Chondrocyte (in vitro differentiated cells): ENCODE data around the gene TDP1. TPM values are rescaled to one million over a fixed set of nuclear protein-coding genes. Genes with fewer than 3 reads are reported as not detected.

Experiments
- DNase-seq: peaks from one replicate; pipeline ENCODE4 v3.0.0; 2021; ENCODE audit warnings: mixed read lengths, low spot score
- H3K27ac Mint-ChIP-seq: one replicate; pipeline ENCODE4 v1.8.0; 2021; ENCODE audit warnings: mild to moderate bottlenecking, moderate library complexity, mixed read lengths; ENCODE audit not compliant: unreplicated experiment
- H3K27me3 Mint-ChIP-seq: 2 replicates; pipeline ENCODE4 v1.8.0; 2021; ENCODE audit warnings: low read depth, mixed read lengths
- H3K36me3 Mint-ChIP-seq: 2 replicates; pipeline ENCODE4 v1.8.0; 2021; ENCODE audit warnings: low read depth, mixed read lengths
- H3K4me1 Mint-ChIP-seq: 2 replicates; pipeline ENCODE4 v1.8.0; 2021; ENCODE audit warnings: low read depth, mild to moderate bottlenecking, mixed read lengths
- H3K4me3 Mint-ChIP-seq: one replicate; pipeline ENCODE4 v1.8.0; 2021; ENCODE audit warnings: mild to moderate bottlenecking, moderate library complexity, mixed read lengths; ENCODE audit not compliant: unreplicated experiment
- H3K9me3 Mint-ChIP-seq: 2 replicates; pipeline ENCODE4 v1.8.0; 2021; ENCODE audit warnings: low read depth, mixed read lengths
- total RNA-seq: library from RNA; stranded (reverse); gene quantifications from 3 replicates; pipeline ENCODE4 v1.2.1, GENCODE V29; 2021
- TF ChIP-seq, protein P1 (sequence below): fragments of 200-600 bp; sonication (generic); IDR thresholded peaks from 2 replicates; pipeline ENCODE4 v1.5.0; 2021; ENCODE audit warnings: antibody characterized with exemption, mild to moderate bottlenecking, moderate library complexity

TDP1 gene
- total RNA-seq, 1 donor from 2014 or later, result 15.0 TPM

DNA sequence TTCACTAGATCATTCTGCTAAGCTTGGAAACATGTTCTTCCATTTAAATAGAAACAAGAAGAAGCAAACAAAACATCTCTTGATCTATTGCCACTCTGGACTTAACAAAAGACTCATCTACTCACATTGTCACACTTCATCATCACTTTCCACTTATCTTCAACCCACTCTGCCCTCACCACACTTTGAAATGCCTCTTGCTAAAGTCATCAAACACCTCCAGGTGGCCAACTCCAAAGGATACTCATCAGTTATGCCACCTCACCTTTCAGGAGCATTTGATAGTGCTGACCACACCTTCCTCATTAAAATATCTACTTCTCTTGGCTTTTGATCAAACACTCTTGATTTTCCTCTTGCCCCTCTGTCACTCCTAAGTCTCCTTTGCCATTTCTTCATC is 8.4 kb upstream of the TDP1 start:
- Mint-ChIP-seq H3K27me3 (no peaks in the 10 kb centered on the region), H3K4me1 (no peaks in the 10 kb centered on the region), H3K9me3 (no peaks in the 10 kb centered on the region), H3K27ac (no peak overlapping the region), H3K4me3 (no peak overlapping the region), H3K36me3 (peaks cover 5% of the 10 kb centered on the region)
- TF ChIP-seq, protein P1, sequence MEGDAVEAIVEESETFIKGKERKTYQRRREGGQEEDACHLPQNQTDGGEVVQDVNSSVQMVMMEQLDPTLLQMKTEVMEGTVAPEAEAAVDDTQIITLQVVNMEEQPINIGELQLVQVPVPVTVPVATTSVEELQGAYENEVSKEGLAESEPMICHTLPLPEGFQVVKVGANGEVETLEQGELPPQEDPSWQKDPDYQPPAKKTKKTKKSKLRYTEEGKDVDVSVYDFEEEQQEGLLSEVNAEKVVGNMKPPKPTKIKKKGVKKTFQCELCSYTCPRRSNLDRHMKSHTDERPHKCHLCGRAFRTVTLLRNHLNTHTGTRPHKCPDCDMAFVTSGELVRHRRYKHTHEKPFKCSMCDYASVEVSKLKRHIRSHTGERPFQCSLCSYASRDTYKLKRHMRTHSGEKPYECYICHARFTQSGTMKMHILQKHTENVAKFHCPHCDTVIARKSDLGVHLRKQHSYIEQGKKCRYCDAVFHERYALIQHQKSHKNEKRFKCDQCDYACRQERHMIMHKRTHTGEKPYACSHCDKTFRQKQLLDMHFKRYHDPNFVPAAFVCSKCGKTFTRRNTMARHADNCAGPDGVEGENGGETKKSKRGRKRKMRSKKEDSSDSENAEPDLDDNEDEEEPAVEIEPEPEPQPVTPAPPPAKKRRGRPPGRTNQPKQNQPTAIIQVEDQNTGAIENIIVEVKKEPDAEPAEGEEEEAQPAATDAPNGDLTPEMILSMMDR, result no peak
- DNase-seq, result no peak

DNA sequence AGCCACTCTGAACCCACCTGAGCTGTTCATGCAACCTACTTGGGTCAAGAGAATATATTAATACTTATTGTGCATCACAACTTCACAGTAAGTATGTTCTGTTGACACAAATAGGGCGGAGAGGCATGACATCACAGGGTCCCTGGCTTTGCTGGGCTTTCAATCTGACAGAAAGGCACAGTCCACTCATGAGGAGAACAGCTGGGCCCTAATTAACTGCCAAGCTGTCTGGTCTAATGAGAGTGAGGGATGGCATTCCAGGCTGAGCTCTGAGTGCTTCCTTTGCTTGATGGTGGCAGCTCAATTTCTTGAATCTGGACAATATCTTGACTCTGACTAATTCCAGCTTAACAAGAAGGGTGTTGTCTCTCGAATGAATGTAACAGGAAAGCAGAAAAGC is 3.2 kb upstream of the TDP1 start:
- no peaks in the 10 kb centered on the region for H3K27me3 Mint-ChIP-seq
- H3K4me3 Mint-ChIP-seq, result no peak overlapping the region
- H3K36me3 Mint-ChIP-seq, result peaks cover 5% of the 10 kb centered on the region
- H3K9me3 Mint-ChIP-seq, result no peaks in the 10 kb centered on the region
- TF ChIP-seq, protein P1, result no peak
- H3K4me1 Mint-ChIP-seq, result peaks cover 30% of the 10 kb centered on the region
- no peak for DNase-seq
- no peak overlapping the region for H3K27ac Mint-ChIP-seq

DNA sequence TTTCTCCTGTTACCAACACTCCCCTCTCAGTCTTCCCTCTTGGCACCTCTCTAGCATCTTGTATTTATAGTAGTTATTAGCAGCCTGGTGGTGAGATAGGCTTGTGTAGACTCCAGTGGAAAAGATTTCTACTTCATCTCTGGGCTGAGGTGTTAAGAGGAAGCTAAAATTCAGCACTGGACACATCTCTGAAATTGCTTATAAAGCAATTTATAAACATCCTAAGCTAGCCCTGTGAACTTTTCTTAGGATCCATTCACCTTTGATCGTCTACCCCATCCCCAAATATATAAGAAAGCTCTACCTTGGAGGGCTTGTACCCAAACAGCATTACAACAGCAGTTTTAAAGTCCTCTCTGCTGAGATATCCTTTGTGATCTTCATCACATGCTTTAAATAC is 2.1 kb upstream of the TDP1 start:
- peak overlapping the region; percentile 99 for H3K4me3 Mint-ChIP-seq
- H3K4me1 Mint-ChIP-seq, result peaks cover 30% of the 10 kb centered on the region
- H3K27ac Mint-ChIP-seq, result peak overlapping the region; percentile 1

DNA sequence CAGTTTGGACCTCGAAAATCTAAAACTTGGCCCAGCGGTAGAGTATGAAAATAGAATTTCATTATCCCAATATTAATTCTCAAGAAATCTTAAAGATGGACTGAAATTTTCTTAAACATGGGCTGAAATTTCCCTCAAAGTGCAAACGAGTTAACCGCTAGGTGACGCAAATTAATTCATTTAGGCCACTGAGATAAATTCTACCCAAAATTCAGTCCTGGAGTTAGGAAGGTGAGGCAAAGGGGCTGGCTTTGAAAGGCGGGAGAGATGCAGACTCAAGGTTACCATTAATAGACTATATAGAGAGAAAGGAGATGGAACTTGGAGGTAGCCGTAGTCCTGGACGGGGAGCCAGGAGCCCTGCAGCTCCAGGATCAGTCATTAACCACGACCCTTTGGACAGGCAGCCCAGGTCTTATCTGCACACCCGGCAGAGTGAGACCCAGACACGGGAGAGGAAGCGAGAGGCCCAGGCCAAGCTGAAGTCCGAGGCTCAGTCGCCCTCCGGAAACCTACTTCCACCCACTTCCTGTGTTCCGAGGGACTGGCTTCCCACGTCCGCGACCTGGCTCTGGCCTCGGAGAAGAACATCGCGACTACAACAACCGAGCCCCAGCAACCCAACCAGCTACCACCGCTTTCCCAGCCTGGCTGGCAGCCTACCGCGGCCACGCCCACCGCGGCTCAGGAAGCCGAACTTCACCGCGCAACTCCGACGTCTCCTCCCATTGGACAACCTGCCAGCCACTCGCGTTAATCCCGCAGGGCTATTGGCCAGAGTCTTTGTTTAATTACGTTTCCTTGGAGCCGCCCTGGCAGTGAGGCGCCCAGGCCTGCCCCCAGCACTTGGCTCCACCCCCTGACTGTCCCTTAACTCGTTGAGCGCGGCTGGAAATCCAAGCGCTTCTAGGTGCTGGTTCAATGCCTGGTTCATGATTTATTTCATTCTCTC is 1.4 kb upstream of the TDP1 start, which contains the start of gene EFCAB11:
Gene EFCAB11, minus strand, starts transcription at position 661 of the 952 bp plus-strand sequence. Its CDS starts 70 bp downstream, at position 591.
- TF ChIP-seq, protein P1, result peak; percentile 66
- Mint-ChIP-seq H3K36me3 (no peaks in the 10 kb centered on the region), H3K4me3 (peak within 1 kb of the TSS; percentile 99), H3K27ac (peak within 1 kb of the TSS; percentile 98), H3K27me3 (no peaks in the 10 kb centered on the region), H3K4me1 (peaks cover 30% of the 10 kb centered on the region), H3K9me3 (no peaks in the 10 kb centered on the region)
- peak; percentile 98 for DNase-seq

More for the DNA sequence above, 2.1 kb upstream of the TDP1 start:
- no peaks in the 10 kb centered on the region for H3K9me3 Mint-ChIP-seq
- DNase-seq, result no peak
- H3K27me3 Mint-ChIP-seq, result no peaks in the 10 kb centered on the region
- TF ChIP-seq, protein P1, result no peak
- H3K36me3 Mint-ChIP-seq, result peaks cover 1% of the 10 kb centered on the region

DNA sequence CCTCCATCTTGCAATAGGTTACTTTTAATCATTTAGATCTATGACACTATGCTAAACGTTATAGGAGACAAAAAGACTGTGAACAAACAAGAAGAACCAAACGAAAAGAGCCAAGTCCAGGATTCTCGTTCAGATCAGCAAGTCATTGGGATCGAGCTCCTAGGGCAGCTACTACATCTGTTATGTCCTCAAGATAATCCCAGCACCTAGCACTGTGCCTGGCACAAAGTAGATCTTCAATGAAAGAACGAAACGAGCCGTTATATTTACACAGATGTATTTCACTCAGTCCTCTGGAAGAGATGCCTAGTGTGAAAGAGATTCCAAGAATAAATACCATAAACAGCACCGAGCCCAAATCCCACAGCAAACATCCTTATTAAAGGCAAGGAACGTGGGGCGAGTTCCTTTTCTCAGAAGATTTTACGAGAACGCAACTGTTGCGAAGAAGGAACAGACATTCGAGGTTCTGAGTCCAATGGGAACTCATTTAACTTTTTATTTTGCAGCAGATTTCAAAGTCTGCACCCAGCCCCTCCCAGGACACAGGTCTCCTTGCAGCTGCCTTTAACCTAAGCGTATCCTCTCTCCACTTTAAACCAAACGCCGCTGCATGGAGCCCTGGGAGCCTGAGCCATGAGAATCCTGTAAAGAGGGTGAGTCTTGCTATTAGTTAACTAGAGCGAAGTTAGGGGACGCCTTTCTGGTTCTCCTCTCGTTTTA is 544 bp upstream of the TDP1 start:
- DNase-seq, result no peak
- H3K36me3 Mint-ChIP-seq, result no peaks in the 10 kb centered on the region
- no peaks in the 10 kb centered on the region for H3K27me3 Mint-ChIP-seq
- H3K4me3 Mint-ChIP-seq, result peak overlapping the region; percentile 99
- H3K4me1 Mint-ChIP-seq, result peaks cover 30% of the 10 kb centered on the region
- TF ChIP-seq, protein P1, result no peak
- H3K9me3 Mint-ChIP-seq, result no peaks in the 10 kb centered on the region
- H3K27ac Mint-ChIP-seq, result peak overlapping the region; percentile 98
